BJ (cell line): ENCODE data around the gene LRRC8C. TPM values are rescaled to one million over a fixed set of nuclear protein-coding genes. Genes with fewer than 3 reads are reported as not detected.

ENCODE experiments used
- CTCF ChIA-PET: fragments of 350-600 bp; formaldehyde crosslinking; extraction: SDS; loops from one replicate; lab custom pipeline; 2021; ENCODE audit warnings: antibody characterized with exemption, inconsistent platforms; lab: Yijun Ruan, JAX
- POLR2A ChIA-PET: fragments of 300-600 bp; sonication (Branson Sonifier 250); formaldehyde crosslinking; extraction: SDS; loops from one replicate; lab custom pipeline; 2021; ENCODE audit warnings: antibody characterized with exemption; lab: Charles Lee
- DNase-seq: peaks from one replicate; pipeline ENCODE4 v3.0.0-alpha.2; 2011; ENCODE audit warnings: low read depth
- H3K27me3 ChIP-seq: 2 replicates; pipeline ENCODE4 v1.6.0; 2011; ENCODE audit warnings: low read length; ENCODE audit not compliant: control insufficient read depth, insufficient read depth
- H3K36me3 ChIP-seq: 2 replicates; pipeline ENCODE4 v1.5.1; 2011; ENCODE audit warnings: low read length; ENCODE audit not compliant: control insufficient read depth, insufficient read depth
- H3K4me3 ChIP-seq: 2 replicates; pipeline ENCODE4 v1.5.1; 2011; ENCODE audit warnings: low read depth, mild to moderate bottlenecking, control low read depth, low read length
- polyA plus RNA-seq: library from polyadenylated mRNA; depleted of rRNA; stranded (reverse); fragments of >200 nt; gene quantifications from 2 replicates; pipeline ENCODE4 v1.2.3, GENCODE V29; 2011
- TF ChIP-seq, protein P1 (sequence below): IDR thresholded peaks from 2 replicates; pipeline ENCODE4 v1.5.1; 2011; ENCODE audit warnings: low read depth, mild to moderate bottlenecking, control low read depth, inconsistent platforms, low read length, moderate library complexity; ENCODE audit not compliant: insufficient read depth

The LRRC8C gene
- polyA plus RNA-seq, 1 experiment: 3.6 TPM

DNA sequence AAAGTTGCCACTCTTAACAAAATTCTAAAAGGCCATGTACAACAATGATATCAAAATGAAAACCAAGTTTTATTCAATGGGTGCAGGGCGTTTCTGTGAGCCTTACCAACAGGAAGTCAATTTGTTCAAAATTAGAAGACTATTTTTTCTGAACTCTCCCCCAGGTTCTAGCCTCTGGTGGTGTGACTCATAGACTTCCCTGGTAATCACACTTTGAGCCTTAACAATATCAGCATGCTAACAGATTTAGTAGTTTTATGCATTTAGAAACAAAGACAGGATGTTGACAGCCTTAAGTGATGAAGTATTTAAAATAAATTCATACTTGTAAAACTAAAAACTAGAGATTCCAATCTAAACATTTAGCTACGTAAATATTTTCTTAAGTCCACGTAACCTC, 88.4 kb downstream of the LRRC8C start:
- CTCF ChIA-PET: interaction anchor here (0.5 kb wide), 1 partner anchor 78 kb away, joined by 4 read pairs; no protein-coding TSS in a partner anchor
- no peak overlapping the region for H3K4me3 ChIP-seq
- H3K27me3 ChIP-seq: no peaks in the 10 kb centered on the region
- no peak for DNase-seq
- no peaks in the 10 kb centered on the region for H3K36me3 ChIP-seq
- POLR2A ChIA-PET: no interaction called here
- TF ChIP-seq, protein P1, sequence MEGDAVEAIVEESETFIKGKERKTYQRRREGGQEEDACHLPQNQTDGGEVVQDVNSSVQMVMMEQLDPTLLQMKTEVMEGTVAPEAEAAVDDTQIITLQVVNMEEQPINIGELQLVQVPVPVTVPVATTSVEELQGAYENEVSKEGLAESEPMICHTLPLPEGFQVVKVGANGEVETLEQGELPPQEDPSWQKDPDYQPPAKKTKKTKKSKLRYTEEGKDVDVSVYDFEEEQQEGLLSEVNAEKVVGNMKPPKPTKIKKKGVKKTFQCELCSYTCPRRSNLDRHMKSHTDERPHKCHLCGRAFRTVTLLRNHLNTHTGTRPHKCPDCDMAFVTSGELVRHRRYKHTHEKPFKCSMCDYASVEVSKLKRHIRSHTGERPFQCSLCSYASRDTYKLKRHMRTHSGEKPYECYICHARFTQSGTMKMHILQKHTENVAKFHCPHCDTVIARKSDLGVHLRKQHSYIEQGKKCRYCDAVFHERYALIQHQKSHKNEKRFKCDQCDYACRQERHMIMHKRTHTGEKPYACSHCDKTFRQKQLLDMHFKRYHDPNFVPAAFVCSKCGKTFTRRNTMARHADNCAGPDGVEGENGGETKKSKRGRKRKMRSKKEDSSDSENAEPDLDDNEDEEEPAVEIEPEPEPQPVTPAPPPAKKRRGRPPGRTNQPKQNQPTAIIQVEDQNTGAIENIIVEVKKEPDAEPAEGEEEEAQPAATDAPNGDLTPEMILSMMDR: no peak

DNA sequence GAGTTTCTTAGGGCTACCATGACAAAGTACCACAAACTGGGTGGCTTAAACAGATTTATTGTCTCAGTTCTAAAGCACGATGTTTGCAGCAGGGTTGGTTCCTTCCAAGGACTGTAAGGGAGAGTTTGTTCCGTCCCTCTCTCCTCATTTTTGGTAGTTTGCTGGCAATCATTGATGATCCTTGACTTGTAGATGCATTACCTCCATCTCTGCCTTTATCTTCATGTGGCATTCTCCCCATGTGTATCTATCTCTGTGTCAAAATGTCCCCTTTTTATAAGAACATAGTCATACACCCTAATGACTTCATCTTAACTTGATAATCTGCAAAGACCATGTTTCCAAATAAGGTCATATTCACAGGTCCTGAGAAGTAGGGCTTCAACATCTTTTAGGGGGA, 90.2 kb downstream of the LRRC8C start:
- POLR2A ChIA-PET: no interaction called here
- no peak overlapping the region for H3K4me3 ChIP-seq
- TF ChIP-seq, protein P1: no peak
- CTCF ChIA-PET: interaction anchor here (0.7 to 1.3 kb wide), 2 partner anchors 39 to 740 kb away, joined by 3 to 4 read pairs; no protein-coding TSS in a partner anchor
- no peak for DNase-seq
- H3K36me3 ChIP-seq: no peaks in the 10 kb centered on the region
- no peaks in the 10 kb centered on the region for H3K27me3 ChIP-seq

DNA sequence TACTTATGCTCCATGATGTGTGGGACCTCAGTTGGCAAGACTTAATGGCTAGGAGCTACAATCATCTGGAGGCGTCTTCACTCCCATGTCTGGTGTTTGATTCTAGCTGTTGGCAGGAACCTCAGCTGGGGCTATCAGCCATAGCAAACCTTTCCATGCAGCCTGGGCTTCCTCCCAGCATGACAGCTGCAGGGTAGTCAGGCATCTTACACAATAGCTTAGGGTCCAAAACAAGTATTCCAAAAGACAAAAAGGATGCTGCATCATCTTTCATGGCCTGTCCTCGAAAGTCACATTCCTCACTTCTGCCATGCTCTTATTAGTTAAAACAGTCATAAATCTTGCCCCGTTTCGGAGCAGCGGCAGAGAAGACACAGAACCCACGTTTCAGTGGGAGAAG, 90.9 kb downstream of the LRRC8C start:
- H3K36me3 ChIP-seq: no peaks in the 10 kb centered on the region
- H3K27me3 ChIP-seq: no peaks in the 10 kb centered on the region
- ChIA-PET CTCF (interaction anchor here (0.7 to 1.3 kb wide), 2 partner anchors 39 to 740 kb away, joined by 3 to 4 read pairs; no protein-coding TSS in a partner anchor), POLR2A (no interaction called here)
- TF ChIP-seq, protein P1: no peak
- H3K4me3 ChIP-seq: no peak overlapping the region
- no peak for DNase-seq

- no peak overlapping the region for H3K4me3 ChIP-seq
- ChIA-PET POLR2A (no interaction called here), CTCF (interaction anchor here (1.3 kb wide), 1 partner anchor 38 kb away, joined by 4 read pairs; no protein-coding TSS in a partner anchor)
- no peak for DNase-seq
- H3K27me3 ChIP-seq: no peaks in the 10 kb centered on the region
- H3K36me3 ChIP-seq: no peaks in the 10 kb centered on the region
- TF ChIP-seq, protein P1: no peak
These were observed 91.6 kb downstream of the LRRC8C start for GRCh38 chr1:89724369-89725010.

GRCh38 chr1:89725011-89725370, 92.1 kb downstream of the LRRC8C start:
- TF ChIP-seq, protein P1: no peak
- ChIA-PET POLR2A (no interaction called here), CTCF (no interaction called here)
- DNase-seq: peak; percentile 60
- no peaks in the 10 kb centered on the region for H3K27me3 ChIP-seq
- no peaks in the 10 kb centered on the region for H3K36me3 ChIP-seq
- H3K4me3 ChIP-seq: no peak overlapping the region
